HG02970 (cell line): Measurements from ENCODE around the gene POLA1.
A peak's percentile ranks its signal among the peaks of the same experiment; 100 is the strongest.
"Not testable (repeated sequence)": the region's sequence is repeated elsewhere in the genome, so short reads cannot be mapped to it uniquely, and the experiment has no call there.

Source experiments
- ATAC-seq: cut with Tn5 transposase; IDR thresholded peaks from one replicate; pipeline ENCODE4 v1.9.1; 2021; ENCODE audit warnings: mild to moderate bottlenecking, moderate library complexity, moderate number of reproducible peaks; ENCODE audit not compliant: unreplicated experiment, low FRiP score

Gene POLA1

GRCh38 chrX:24693453-24694202 is at the start of gene POLA1:
POLA1 (plus strand) TSS chrX:24693918; CDS start chrX:24693962, 44 bp downstream.
- ATAC-seq = peak; percentile 90

GRCh38 chrX:24646006-24646405 is 47.7 kb upstream of the POLA1 start:
- ATAC-seq = no peak

GRCh38 chrX:24646745-24647182 is 47.0 kb upstream of the POLA1 start:
- no peak for ATAC-seq

GRCh38 chrX:24647257-24648058 is 46.3 kb upstream of the POLA1 start, which contains the start of gene PCYT1B:
PCYT1B (minus strand) TSS chrX:24647347; CDS start chrX:24647105, 242 bp downstream.
- no peak for ATAC-seq

GRCh38 chrX:24648495-24648894 is 45.2 kb upstream of the POLA1 start:
- no peak for ATAC-seq

- no peak for ATAC-seq
Measured at GRCh38 chrX:24651783-24652182, 41.9 kb upstream of the POLA1 start.

GRCh38 chrX:24655679-24656078 is 38.0 kb upstream of the POLA1 start:
- not testable (repeated sequence) for ATAC-seq

- no peak for ATAC-seq
Measured at GRCh38 chrX:24657671-24658386, 35.9 kb upstream of the POLA1 start.

GRCh38 chrX:24658421-24658820 is 35.3 kb upstream of the POLA1 start:
- ATAC-seq = no peak

- no peak for ATAC-seq
Measured at GRCh38 chrX:24659106-24659505, 34.6 kb upstream of the POLA1 start.

- ATAC-seq = no peak
Measured at GRCh38 chrX:24659646-24660045, 34.1 kb upstream of the POLA1 start.

GRCh38 chrX:24661292-24661691 is 32.4 kb upstream of the POLA1 start:
- no peak for ATAC-seq

GRCh38 chrX:24662352-24662751 is 31.4 kb upstream of the POLA1 start:
- ATAC-seq = no peak

GRCh38 chrX:24668111-24668510 is 25.6 kb upstream of the POLA1 start:
- no peak for ATAC-seq

- no peak for ATAC-seq
Measured at GRCh38 chrX:24672701-24673190, 21.0 kb upstream of the POLA1 start.

GRCh38 chrX:24673424-24673823 is 20.3 kb upstream of the POLA1 start:
- no peak for ATAC-seq

GRCh38 chrX:24676403-24677024 is 17.2 kb upstream of the POLA1 start:
- ATAC-seq = no peak

GRCh38 chrX:24682739-24683432 is 10.8 kb upstream of the POLA1 start:
- no peak for ATAC-seq

- no peak for ATAC-seq
Measured at GRCh38 chrX:24684048-24684447, 9.7 kb upstream of the POLA1 start.

- ATAC-seq = no peak
Measured at GRCh38 chrX:24692305-24692704, 1.4 kb upstream of the POLA1 start.
